GM12892 (cell line): ENCODE data around the gene NAGS.

Source experiments
- POLR2A ChIP-seq: IDR thresholded peaks from 2 replicates; pipeline ENCODE4 v1.6.1; 2011; ENCODE audit warnings: low read depth, low read length, control low read depth
- POLR2AphosphoS5 ChIP-seq: IDR thresholded peaks from 2 replicates; pipeline ENCODE4 v1.6.1; 2011; ENCODE audit warnings: low read depth, low read length, control low read depth
- TAF1 ChIP-seq: IDR thresholded peaks from 2 replicates; pipeline ENCODE4 v1.6.1; 2011; ENCODE audit warnings: low read depth, mild to moderate bottlenecking, control low read depth, low read length, borderline replicate concordance

GRCh38 chr17:43962479-43962878 is 41.9 kb upstream of the NAGS start:
- TF ChIP-seq POLR2AphosphoS5 (no peak), POLR2A (no peak), TAF1 (no peak)
